Activated CD4-positive, alpha-beta T cell treated with anti-CD3 and anti-CD28 coated beads, Interleukin-2, amount 50 U/mL, for 4 hours (primary cell): ENCODE results near the gene ATP12A.

Source experiments
- DNase-seq, 2 experiments: peaks; one replicate each; pipeline ENCODE4 v3.0.0-alpha.2; 2020

ATP12A gene

GRCh38 chr13:24663586-24663985 lies 16.6 kb upstream of the ATP12A start:
- no peak for DNase-seq

DNA sequence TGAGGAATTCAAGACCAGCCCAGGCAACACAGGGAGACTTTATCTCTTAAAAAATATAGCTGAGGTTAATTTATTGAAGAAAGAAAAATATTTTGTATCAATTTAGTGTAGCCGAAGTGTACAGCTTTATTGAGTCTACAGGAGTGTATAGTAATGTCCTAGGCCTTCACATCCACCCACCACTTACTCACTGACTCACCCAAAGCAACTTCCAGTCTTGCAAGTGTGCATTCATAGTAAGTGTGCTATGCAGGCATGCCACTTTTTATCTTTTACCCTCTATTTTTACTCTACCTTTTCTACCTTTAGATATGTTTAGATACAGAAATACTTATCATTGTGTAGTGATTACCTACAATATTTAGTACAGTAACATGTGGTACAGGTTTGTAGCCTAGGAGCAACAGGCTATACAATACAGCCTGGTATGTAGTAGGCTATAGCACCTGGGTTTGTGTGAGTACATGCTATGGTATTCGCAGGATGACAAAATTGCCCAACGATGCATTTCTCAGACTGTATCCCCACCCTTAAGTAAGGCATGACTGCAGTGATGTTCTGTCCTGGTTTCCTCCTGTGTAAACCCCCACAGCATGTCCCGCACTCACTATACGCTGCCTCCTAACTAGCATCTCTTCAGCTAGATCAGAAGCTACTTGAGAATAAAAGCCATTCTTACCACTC lies 15.3 kb upstream of the ATP12A start:
- DNase-seq: no peak

DNA sequence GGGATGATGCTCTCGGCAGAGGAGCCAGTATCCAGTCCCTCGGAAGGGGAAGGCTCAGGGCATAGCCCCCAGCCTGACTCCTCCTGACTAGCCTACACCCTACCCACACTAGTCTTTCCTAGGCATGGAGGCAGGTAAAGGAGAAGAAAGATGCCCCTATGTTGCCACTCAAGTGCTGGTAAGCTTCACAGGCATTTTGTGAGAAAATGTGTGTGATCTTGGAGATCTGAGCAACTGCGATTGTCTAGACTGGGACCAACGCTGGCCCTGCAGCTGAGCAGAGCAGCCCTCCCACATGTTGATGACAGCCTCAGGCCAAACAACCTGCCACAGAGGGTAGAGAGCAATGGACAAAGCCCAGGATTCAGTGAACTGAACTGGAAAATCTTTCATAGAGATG lies 11.7 kb upstream of the ATP12A start:
- DNase-seq: no peak

DNA sequence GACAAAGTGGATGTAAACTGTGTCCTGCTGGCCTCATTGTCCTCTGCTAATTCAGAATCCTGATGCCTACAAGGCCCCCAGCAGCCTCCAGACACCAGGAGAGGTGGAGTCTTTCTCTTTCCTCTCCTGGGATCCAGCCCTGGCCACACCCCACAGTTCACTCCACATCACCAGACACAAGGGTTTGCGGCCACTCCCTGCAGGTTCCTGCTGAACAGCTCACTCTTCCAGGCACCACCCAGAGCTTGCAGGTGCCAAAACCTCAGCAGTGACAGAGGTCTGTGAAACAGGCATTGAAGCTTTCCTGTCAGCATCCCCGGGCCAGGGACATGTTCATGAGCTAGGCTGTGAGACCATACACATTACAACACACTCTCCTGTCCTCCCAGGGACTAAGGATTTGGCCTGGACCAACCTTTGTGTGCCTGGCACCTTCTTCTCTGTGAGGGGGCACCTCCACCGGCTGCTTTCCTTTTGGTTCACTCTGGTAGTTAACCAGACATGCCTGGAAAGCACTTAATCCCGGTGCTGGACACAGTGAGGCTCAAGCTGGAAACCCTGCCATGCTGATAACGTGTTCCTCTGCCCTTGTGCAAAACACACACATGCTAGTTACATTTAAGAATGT lies 11.1 kb upstream of the ATP12A start:
- DNase-seq: no peak

GRCh38 chr13:24670174-24670573 lies 10.0 kb upstream of the ATP12A start:
- DNase-seq: no peak

GRCh38 chr13:24670961-24671381 lies 9.2 kb upstream of the ATP12A start:
- DNase-seq: no peak

DNA sequence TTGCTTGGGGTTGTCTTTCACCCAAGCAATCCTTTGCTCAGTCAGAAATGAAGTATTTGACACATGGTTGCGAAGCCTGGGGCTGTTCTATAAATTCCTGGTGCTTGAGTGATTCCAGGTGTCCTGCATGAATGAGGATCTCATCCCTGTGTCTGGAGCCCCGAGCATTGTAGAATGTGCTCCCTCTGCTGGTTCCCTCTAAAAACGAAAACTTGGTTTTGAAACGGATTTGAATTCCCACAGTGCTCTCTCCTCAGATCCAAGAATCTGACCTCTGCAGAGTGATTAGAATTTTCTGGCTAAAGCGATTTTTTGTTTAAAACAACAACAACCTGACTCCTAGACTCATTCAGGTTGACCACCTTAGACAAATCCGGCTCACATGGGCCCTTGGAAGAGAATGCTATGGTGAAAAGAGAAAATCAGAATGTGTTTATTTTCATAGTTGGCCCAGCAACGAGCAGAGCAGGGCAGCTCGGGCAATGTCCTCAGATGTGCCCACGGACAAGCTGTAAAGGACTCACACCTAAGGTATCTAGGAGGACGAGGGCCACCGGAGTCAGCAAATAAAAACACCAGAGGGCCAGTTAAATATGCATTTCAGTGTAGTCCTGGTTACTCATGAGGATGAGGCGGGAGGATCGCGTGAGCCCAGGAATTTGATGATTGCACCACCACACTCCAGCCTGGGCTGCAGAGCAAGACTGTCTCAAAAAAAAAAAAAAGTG lies 8.7 kb upstream of the ATP12A start:
- no peak for DNase-seq

- DNase-seq: no peak
Observed at GRCh38 chr13:24672141-24673132, 7.8 kb upstream of the ATP12A start.

DNA sequence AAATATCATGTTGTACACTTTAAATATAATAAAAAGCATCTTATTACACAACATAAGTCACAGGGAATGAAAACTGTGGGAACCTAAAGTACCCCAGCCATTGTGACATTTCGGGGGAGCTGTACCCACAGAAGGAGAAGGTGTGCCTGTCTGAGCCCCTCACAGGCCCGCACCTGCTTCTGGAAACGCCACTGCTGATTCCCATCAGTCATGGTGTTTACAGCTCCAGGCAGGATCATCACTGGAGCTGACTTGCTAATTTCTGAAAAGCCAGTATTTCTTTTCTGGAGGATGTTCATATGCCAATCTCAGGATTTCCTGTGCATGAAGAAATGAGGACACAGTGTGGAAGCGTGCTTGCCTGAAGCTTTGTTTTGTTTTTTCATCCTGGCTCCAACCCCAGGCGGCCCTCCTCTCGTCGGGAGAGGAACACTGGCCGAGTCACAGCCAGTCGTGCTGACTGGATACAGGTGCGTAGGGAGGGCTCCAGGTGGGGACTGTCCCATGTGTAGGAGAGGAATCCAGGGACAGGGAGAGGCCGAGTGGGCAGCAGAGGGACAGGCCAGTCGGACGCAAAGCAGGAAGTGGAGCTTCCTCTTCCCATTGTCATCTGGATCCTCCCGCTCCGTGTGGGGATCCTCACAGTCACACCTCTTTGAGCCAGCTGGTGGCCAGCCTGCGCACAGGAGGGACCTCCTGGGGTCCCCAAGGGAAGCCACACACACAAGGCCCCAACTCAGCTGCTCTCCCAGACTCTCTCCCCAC lies 4.2 kb upstream of the ATP12A start:
- no peak for DNase-seq

- no peak for DNase-seq
Observed at GRCh38 chr13:24678151-24678550, 2.1 kb upstream of the ATP12A start.

GRCh38 chr13:24679686-24680085 lies 522 bp upstream of the ATP12A start:
- DNase-seq: no peak

DNA sequence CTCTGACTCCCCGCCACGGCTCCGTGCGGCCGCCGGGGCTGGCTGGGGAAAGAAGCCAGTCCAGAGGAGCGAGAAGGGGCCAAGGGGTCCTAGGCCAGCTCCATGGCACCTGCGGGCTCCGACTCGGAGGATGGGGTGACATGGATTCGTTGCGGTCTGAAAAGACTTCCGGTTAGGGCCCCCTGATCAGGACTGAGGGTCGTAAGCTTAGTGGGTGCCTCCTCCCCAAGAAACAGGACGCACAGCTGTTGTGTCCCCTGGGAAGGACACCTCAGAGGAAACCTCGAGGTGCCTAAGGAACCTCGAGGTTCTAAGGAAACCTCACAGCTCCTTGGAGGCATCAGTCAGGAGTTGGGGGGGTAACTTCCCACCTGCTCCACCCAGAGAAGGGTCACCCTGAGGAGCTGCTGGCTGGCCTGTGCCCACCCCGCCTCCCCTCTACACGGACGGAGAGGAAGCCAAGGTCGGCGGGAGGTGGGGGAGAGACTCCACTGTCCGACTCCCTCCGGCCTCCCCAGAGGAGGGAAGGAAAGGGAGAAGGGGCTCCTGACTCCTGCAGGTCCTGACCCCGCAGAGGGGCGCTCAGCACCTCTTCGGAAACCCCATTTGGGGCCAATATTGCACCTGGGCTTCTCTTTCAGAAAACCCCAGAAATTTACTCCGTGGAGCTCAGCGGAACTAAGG lies 855 bp downstream of the ATP12A start:
- no peak for DNase-seq

DNA sequence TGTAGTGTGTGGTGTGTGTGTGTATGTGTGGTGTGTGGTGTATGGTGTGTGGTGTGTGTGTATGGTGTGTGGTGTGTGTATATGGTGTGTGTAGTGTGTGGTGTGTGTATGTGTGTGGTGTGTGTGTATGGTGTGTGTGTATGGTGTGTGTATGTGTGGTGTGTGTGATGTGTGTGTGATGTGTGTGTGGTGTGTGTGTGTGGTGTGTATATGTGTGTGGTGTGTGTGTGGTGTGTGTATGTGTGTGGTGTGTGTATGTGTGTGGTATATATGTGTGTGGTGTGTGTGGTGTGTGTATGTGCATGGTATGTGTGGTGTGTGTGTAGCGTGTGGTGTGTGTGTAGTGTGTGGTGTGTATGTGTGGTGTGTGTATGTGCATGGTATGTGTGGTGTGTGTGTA lies 1.7 kb downstream of the ATP12A start:
- DNase-seq: no peak

GRCh38 chr13:24682353-24682752 lies 2.1 kb downstream of the ATP12A start:
- DNase-seq: no peak

- DNase-seq: no peak
Observed at GRCh38 chr13:24683351-24683750, 3.1 kb downstream of the ATP12A start.

DNA sequence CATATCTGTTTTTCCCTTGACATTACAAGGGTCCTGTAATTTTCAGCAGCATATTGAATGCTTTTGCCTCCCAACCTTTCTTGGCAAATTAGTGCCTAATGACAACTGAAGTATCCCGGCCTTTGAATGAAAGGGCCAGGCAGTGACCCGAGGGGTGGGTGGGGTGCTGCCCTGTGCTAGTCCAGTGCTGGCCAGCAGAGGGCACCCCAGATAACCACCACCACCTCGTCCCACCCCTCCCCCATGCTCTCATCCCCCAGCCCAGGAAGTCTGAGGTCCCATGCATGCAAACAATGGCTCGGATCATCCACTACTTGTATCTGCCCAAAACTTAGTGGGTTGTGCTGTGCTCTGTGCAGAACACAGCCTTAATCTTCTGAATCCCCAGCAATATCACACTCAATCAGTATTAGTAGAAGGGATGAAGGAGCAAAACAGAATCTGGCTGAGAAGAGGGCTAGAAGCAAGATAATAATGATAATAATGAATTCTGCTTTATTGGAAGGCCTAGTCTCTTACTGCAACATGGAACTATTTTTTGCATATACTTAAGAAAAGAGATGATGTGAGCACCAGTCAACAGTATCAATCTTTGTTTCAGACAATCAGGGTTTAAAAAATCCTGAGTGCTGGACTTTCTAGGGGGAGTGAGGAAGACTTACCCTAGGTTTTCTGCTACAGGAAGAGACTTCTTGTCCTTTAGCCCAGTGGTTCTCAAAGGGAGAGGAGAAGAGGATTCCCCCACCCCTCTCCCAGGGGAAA lies 3.8 kb downstream of the ATP12A start:
- peak; percentile 45 to 54 for DNase-seq

DNA sequence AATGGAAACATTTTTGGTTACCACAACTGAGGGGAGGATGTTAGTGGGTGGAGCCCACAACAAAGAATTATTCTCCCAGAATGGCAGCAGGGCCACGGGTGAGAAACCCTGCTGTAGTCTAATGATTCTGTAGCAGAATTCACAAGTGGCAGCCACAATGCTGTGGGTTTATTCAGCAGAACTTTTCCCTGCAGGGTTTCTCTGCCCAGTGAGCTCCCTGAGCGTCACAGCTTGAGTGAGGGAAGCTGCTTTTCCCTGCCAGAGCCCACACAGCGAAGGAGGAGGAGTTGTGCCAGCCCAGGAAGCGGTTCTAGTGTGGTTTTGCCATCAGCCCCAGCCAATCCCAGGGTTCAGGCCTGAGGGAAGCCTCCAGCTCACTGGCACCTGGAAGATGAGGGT lies 4.4 kb downstream of the ATP12A start:
- DNase-seq: no peak

GRCh38 chr13:24685314-24685713 lies 5.1 kb downstream of the ATP12A start:
- no peak for DNase-seq

DNA sequence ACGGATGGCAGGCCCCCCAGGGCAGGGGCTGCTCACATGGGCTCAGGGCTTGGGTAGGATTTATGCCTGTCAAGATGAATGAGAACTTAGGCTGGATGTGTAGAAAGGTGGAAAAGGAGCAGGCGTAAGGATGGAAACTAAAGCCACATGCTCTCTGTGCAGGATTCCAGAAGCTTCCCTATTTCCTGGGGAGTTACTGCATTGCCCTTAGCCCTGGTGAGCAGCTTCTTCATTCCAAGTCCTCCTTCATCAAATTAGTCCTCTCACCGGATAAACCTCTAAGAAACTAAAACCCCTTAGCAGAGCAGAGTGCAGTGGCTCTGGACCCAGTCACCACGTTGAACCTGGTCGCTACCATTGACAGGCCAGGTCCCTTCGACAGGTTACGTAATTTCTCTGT lies 7.4 kb downstream of the ATP12A start:
- DNase-seq: no peak

GRCh38 chr13:24688111-24688510 lies 7.9 kb downstream of the ATP12A start:
- DNase-seq: no peak

DNA sequence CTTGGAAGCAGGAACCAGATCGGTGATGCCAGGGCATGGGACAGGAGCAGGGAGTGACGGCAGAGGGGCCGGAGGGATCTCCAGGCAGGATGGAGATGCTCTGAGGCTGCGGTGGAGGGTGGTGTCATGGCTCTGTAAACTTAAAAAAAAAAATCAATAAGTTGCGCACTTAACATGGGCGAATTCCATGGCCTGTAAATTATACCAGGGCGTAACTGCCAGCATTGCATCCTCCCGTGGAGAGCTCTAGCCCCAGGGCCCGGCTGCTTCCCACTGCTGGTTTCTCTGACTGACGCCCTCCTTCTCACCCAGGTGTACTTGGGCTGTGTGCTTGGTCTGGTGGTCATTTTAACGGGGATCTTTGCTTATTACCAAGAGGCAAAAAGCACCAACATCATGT lies 8.7 kb downstream of the ATP12A start:
- no peak for DNase-seq
